Measurements from ENCODE around the gene ALKBH3.

GRCh38 chr11:43933608-43934551 is 53.2 kb downstream of the ALKBH3 start:
- no peak for TF ChIP-seq CTCF (IDR thresholded peaks at IDR 0.05)
- no peak for TF ChIP-seq ZFX (IDR thresholded peaks at IDR 0.05; ENCODE audit: borderline replicate concordance)

All from 22Rv1 (cell line).